GM23248 (cell line): ENCODE measurements around the gene TMEM94. TPM values are rescaled to one million over a fixed set of nuclear protein-coding genes. Genes with fewer than 3 reads are reported as not detected.

Experiments
- DNase-seq: peaks from one replicate; pipeline ENCODE4 v3.0.0-alpha.2; 2015
- H2AFZ ChIP-seq: fragments of 200-600 bp; sonication (generic); 2 replicates; pipeline ENCODE4 v1.6.1; 2016; ENCODE audit warnings: antibody characterized with exemption
- H3F3A ChIP-seq: fragments of 200-600 bp; sonication (generic); 2 replicates; pipeline ENCODE4 v1.6.1; 2016; ENCODE audit warnings: mild to moderate bottlenecking, antibody characterized with exemption, mixed run types; ENCODE audit not compliant: insufficient read depth
- H3K27ac ChIP-seq: fragments of 200-600 bp; sonication (generic); 2 replicates; pipeline ENCODE4 v1.5.1; 2016; ENCODE audit warnings: mild to moderate bottlenecking
- H3K27me3 ChIP-seq: fragments of 200-600 bp; sonication (generic); replicated peaks from 2 replicates; pipeline ENCODE4 v1.6.1; 2016; ENCODE audit warnings: mild to moderate bottlenecking; ENCODE audit not compliant: insufficient read depth
- H3K36me3 ChIP-seq: fragments of 200-600 bp; sonication (generic); 2 replicates; pipeline ENCODE4 v1.6.1; 2016; ENCODE audit warnings: low read depth, mild to moderate bottlenecking
- H3K4me1 ChIP-seq: fragments of 200-600 bp; sonication (generic); 2 replicates; pipeline ENCODE4 v1.6.1; 2016; ENCODE audit warnings: mild to moderate bottlenecking; ENCODE audit not compliant: insufficient read depth
- H3K4me2 ChIP-seq: fragments of 200-600 bp; sonication (generic); one replicate; pipeline ENCODE4 v1.6.1; 2016; ENCODE audit warnings: mild to moderate bottlenecking; ENCODE audit not compliant: unreplicated experiment
- H3K4me3 ChIP-seq: fragments of 200-600 bp; sonication (generic); 2 replicates; pipeline ENCODE4 v1.5.1; 2016; ENCODE audit warnings: mild to moderate bottlenecking
- H3K79me2 ChIP-seq: fragments of 200-600 bp; sonication (generic); 2 replicates; pipeline ENCODE4 v1.6.1; 2016; ENCODE audit warnings: mild to moderate bottlenecking; ENCODE audit not compliant: insufficient read depth
- H3K9ac ChIP-seq: fragments of 200-600 bp; sonication (generic); 2 replicates; pipeline ENCODE4 v1.6.1; 2016; ENCODE audit warnings: mild to moderate bottlenecking
- H3K9me2 ChIP-seq: fragments of 200-600 bp; sonication (generic); 2 replicates; pipeline ENCODE4 v1.6.1; 2016; ENCODE audit warnings: mixed run types, mild to moderate bottlenecking, moderate library complexity; ENCODE audit not compliant: insufficient read depth
- H3K9me3 ChIP-seq: fragments of 200-600 bp; sonication (generic); one replicate; pipeline ENCODE4 v1.6.1; 2017; ENCODE audit warnings: low read depth
- H4K20me1 ChIP-seq: fragments of 200-600 bp; sonication (generic); 2 replicates; pipeline ENCODE4 v1.6.0; 2016; ENCODE audit not compliant: insufficient read depth
- EZH2 ChIP-seq: fragments of 200-600 bp; sonication (generic); IDR thresholded peaks from 2 replicates; pipeline ENCODE4 v1.6.1; 2018; ENCODE audit warnings: antibody characterized with exemption, mild to moderate bottlenecking; ENCODE audit not compliant: insufficient read depth, poor library complexity, severe bottlenecking
- EZH2phosphoT487 ChIP-seq: fragments of 200-600 bp; sonication (generic); IDR thresholded peaks from 2 replicates; pipeline ENCODE4 v1.6.1; 2018; ENCODE audit warnings: antibody characterized with exemption, moderate library complexity, mild to moderate bottlenecking, low read depth; ENCODE audit not compliant: insufficient read depth
- WGBS, 2 experiments: methylation state at CpG; one replicate each; pipeline ENCODE4 v1.1.6; 2015 to 2017; ENCODE audit warnings: low lambda C conversion rate in 2 of 2, low coverage in 1 of 2; ENCODE audit errors: missing lambda C conversion rate in 2 of 2; 5-methylcytosine and 5-hydroxymethylcytosine counted together
- in situ Hi-C: fragments of 300-500 bp; cut with MboI; formaldehyde crosslinking; loops from 2 replicates; pipeline ENCODE4 v1.15.0; 2020
- polyA plus RNA-seq: library from polyadenylated mRNA; unstranded; fragments of >200 nt; fragmentation: Nextera tagmentation; extraction: Ambion mirVana; gene quantifications from 2 replicates; pipeline ENCODE4 v1.2.1, GENCODE V29; 2016
- total RNA-seq: library from RNA; depleted of rRNA; stranded (reverse); fragments of >200 nt; shearing (Covaris generic); gene quantifications from 2 replicates; pipeline ENCODE4 v1.2.3, GENCODE V29; 2014

The TMEM94 gene
- total and polyA plus RNA-seq, 2 experiments from 2014 or later, result 14.3 to 24.5 TPM

DNA sequence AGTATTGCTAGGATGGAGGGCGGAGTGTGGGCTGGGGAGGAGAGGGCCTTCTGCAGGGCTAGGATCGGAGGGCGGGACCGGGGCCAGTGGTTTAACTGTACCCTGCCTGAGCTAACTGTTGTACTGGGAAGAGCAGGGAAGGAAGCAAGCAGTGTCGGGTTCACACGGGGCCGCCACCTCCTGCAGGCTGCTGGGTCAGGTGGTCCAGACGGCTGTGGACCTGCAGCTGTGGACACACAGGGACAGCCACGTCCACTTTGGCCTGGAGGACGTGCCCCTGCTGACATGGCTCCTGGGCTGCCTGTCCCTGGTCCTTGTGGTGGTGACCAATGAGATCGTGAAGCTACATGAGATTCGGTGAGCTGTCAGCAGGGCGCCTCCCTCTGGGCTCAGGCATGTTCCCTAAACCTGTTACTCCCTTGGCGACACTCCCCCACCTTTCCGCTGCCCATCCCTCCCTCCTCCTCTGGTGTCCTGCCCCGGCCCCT lies 42.3 kb downstream of the TMEM94 start:
- Histone ChIP-seq H3K4me1 (no peaks in the 10 kb centered on the region), H3K9me3 (no peaks in the 10 kb centered on the region), H3K9ac (no peak overlapping the region), H3K79me2 (no peaks in the 10 kb centered on the region), H3K9me2 (no peaks in the 10 kb centered on the region), H2AFZ (no peak overlapping the region), H3K4me3 (no peak overlapping the region), H3K27ac (no peak overlapping the region), H3K4me2 (no peak overlapping the region), H3K27me3 (no peaks in the 10 kb centered on the region), H3F3A (no peaks in the 10 kb centered on the region), H3K36me3 (peaks cover 4% of the 10 kb centered on the region; the same call in 1 of the 2 replicates), H4K20me1 (no peaks in the 10 kb centered on the region)
- in situ Hi-C loops, result no loop called here
- WGBS, 2 experiments, result 61 to 73% methylated on average over 14 to 16 of the region's 16 CpGs
- DNase-seq, result no peak
- no peak for TF ChIP-seq EZH2phosphoT487
- TF ChIP-seq EZH2, result no peak

DNA sequence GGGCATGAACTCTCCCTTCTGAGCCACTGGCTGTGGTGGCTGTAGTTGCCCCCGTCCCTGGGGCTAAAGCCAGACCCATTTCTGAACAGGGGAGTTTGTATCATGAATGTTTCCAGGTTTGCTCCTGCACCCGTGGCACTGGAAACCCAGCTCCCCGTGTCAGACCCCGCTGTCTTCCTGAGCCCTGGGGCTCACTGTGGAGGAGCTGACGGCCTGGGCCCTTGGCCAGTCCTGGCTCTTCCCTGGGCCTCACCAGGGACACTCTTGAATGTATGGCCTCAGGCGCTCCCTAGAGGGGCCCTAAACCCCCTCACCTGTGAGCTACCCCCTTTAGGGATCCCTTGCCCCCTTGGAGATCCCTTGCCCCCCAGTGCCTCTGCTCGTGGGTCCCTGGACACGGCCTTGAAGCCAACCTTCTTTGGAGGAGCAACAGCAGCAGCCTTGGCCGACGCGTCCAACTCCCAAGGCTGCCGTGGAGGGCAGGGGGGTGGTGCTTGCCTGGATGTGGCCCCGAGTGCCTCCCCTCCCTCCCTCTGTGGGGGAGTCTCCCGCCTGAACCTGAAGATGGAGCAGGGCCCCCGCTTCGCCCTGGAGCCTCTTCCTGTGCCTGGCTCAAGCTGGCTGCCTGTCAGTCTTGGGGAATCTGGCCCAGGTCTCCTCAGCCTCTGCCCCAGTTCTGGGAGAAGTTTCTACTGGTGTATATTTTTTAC lies 43.0 kb downstream of the TMEM94 start:
- in situ Hi-C loops, result no loop called here
- no peak for TF ChIP-seq EZH2phosphoT487
- TF ChIP-seq EZH2, result no peak
- Histone ChIP-seq H3K4me1 (no peaks in the 10 kb centered on the region), H3K9me3 (no peaks in the 10 kb centered on the region), H3K27me3 (no peaks in the 10 kb centered on the region), H3K79me2 (no peaks in the 10 kb centered on the region), H3K9ac (no peak overlapping the region), H3K4me3 (no peak overlapping the region), H3K36me3 (peaks cover 4% of the 10 kb centered on the region; the same call in 1 of the 2 replicates), H3K9me2 (no peaks in the 10 kb centered on the region), H3K4me2 (no peak overlapping the region), H3F3A (no peaks in the 10 kb centered on the region), H3K27ac (no peak overlapping the region), H4K20me1 (no peaks in the 10 kb centered on the region), H2AFZ (no peak overlapping the region)
- 64 to 69% methylated on average over 14 to 16 of the region's 16 CpGs for WGBS, 2 experiments
- no peak for DNase-seq

DNA sequence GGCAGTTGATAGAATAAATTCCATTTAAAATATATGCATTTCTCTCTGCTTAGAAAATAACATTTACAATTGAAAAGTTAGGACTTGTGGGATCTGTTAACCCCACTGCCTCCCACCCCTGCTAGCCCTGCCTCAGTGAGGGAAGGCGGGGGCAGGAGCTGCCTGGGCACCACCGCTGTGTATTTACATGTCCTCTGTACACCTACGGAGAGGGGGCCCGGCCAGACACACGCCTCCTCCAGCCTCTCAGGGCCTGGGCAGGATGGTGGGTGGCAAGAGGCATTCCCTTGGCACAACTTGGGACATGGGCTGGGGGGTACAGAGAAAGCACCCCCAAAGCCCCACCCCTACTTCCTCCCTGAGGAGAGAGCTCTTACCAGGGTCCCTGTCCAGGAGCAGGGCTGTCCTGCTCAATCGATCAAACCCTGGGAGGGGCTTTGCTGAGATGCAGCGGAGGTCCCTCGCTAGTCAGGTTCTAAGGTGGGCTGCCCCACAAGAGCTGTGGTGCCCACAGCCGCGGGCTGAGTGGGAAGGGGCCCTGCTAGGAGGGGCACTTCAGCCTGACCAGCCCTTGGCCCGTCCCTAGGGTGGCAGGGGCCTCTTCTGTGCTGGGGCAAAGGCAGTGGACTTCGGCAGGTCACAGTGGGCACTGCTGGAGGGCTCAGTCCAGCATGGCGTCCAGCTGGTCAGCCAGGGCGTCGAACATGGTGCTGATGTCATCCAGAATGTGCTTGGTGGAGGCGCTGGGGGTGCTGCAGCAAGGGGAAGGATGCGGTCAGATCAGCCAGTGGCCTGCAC lies 44.2 kb downstream of the TMEM94 start:
- Histone ChIP-seq H3K9me3 (no peaks in the 10 kb centered on the region), H2AFZ (no peak overlapping the region), H3K27ac (no peak overlapping the region), H3F3A (no peaks in the 10 kb centered on the region), H3K4me3 (no peak overlapping the region), H3K79me2 (no peaks in the 10 kb centered on the region), H3K4me2 (no peak overlapping the region), H3K27me3 (no peaks in the 10 kb centered on the region), H3K9me2 (no peaks in the 10 kb centered on the region), H3K9ac (no peak overlapping the region), H3K36me3 (peaks cover 4% of the 10 kb centered on the region; the same call in 1 of the 2 replicates), H3K4me1 (no peaks in the 10 kb centered on the region), H4K20me1 (no peaks in the 10 kb centered on the region)
- DNase-seq, result no peak
- in situ Hi-C loops, result no loop called here
- no peak for TF ChIP-seq EZH2phosphoT487
- TF ChIP-seq EZH2, result no peak
- WGBS, 2 experiments, result 91 to 92% methylated on average over 17 of the region's 17 CpGs

DNA sequence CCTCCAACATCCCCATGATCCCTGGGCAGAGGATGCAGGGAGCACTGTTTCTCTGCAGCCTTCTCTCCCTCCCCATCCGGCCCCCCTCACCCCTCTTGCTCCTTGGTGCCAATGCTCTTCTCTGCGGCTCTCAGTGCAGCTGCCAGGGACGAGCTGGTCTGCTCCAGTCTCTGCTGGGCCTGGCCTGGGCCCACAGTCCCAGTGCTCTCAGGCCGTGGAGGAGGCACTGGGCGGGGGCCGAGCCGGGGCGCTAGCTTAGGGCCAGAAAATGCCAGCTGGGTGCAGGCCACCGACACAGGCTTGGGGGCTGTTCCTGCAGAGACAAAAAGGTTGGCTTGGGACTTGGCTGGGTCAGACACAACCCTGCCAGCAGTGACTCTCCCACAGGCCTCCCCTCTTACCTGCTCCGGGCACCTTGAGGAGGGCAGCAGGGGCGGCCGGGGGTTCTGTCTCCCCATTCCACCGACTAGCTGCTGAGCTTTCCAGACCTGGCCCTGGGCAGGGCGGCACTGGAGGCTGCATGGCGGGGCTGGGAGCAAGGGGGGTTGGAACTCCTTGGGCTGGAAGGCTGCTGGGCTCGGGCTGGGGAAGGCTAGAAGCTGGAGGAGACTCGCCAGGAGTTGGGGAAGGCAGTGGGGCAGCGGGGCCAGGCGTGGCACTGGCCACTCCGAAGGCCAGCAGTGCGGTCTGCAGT lies 45.1 kb downstream of the TMEM94 start:
- Histone ChIP-seq H3K27me3 (no peaks in the 10 kb centered on the region), H3K9ac (no peak overlapping the region), H3F3A (no peaks in the 10 kb centered on the region), H3K36me3 (peaks cover 4% of the 10 kb centered on the region; the same call in 1 of the 2 replicates), H3K79me2 (no peaks in the 10 kb centered on the region), H3K4me3 (no peak overlapping the region), H2AFZ (no peak overlapping the region), H3K9me2 (no peaks in the 10 kb centered on the region), H3K4me2 (no peak overlapping the region), H3K9me3 (no peaks in the 10 kb centered on the region), H4K20me1 (no peaks in the 10 kb centered on the region), H3K4me1 (no peaks in the 10 kb centered on the region), H3K27ac (no peak overlapping the region)
- in situ Hi-C loops, result no loop called here
- TF ChIP-seq EZH2phosphoT487 (no peak), EZH2 (no peak)
- DNase-seq, result no peak
- 50 to 61% methylated on average over 17 to 21 of the region's 21 CpGs for WGBS, 2 experiments
